IMR-90 (cell line): Measurements from ENCODE around the gene PSENEN. TPM values are rescaled to one million over a fixed set of nuclear protein-coding genes. Genes with fewer than 3 reads are reported as not detected.

Source experiments
- ATAC-seq: fragments of 200-7000 bp; cut with Tn5 transposase; 2 replicates; pipeline ENCODE4 v1.9.1; 2020; ENCODE audit warnings: low read depth, mild to moderate bottlenecking, moderate library complexity
- BruUV-seq: library from RNA; stranded (reverse); fragments of 400-500 nt; replicated peaks from 2 replicates; lab custom pipeline; 2021; lab: Mats Ljungman, UMichigan
- CTCF ChIA-PET: fragments of 300-600 bp; formaldehyde crosslinking; extraction: SDS; loops from one replicate; lab custom pipeline; 2021; ENCODE audit warnings: antibody characterized with exemption; lab: Yijun Ruan, JAX
- POLR2A ChIA-PET: fragments of 300-600 bp; sonication (Branson Sonifier 250); formaldehyde crosslinking; loops from one replicate; lab custom pipeline; 2022; ENCODE audit warnings: antibody characterized with exemption; ENCODE audit not compliant: unreplicated experiment; lab: Charles Lee
- DNase-seq: peaks from one replicate; pipeline ENCODE4 v3.0.0; 2013
- H2AFZ ChIP-seq: replicated peaks from 2 replicates; pipeline ENCODE3; 2013; ENCODE audit warnings: low read length, mild to moderate bottlenecking; ENCODE audit not compliant: poor library complexity
- H2AK5ac ChIP-seq: 2 replicates; pipeline ENCODE4 v1.6.1; 2013; ENCODE audit warnings: low read depth, low read length, inconsistent platforms
- H2AK9ac ChIP-seq: replicated peaks from 2 replicates; pipeline ENCODE3; 2013; ENCODE audit warnings: mild to moderate bottlenecking, low read depth, low read length, moderate library complexity; ENCODE audit not compliant: poor library complexity
- H2BK120ac ChIP-seq: 2 replicates; pipeline ENCODE4 v1.6.1; 2013; ENCODE audit warnings: low read depth, low read length, inconsistent platforms
- H2BK15ac ChIP-seq: 3 replicates; pipeline ENCODE4 v1.6.1; 2013; ENCODE audit warnings: low read depth, low read length, inconsistent platforms
- H2BK20ac ChIP-seq: 2 replicates; pipeline ENCODE4 v1.6.1; 2013; ENCODE audit warnings: low read depth, mild to moderate bottlenecking, inconsistent platforms, low read length, moderate library complexity
- H2BK5ac ChIP-seq: 2 replicates; pipeline ENCODE4 v1.6.1; 2013; ENCODE audit warnings: mild to moderate bottlenecking, low read depth, low read length, inconsistent platforms; ENCODE audit not compliant: poor library complexity, severe bottlenecking
- H3K14ac ChIP-seq: replicated peaks from 2 replicates; pipeline ENCODE4 v1.6.1; 2013; ENCODE audit warnings: low read depth, low read length, inconsistent platforms
- H3K18ac ChIP-seq: 2 replicates; pipeline ENCODE4 v1.6.1; 2013; ENCODE audit warnings: low read depth, low read length, control low read depth
- H3K23ac ChIP-seq: 2 replicates; pipeline ENCODE4 v1.6.1; 2013; ENCODE audit warnings: low read depth, low read length, inconsistent platforms
- H3K27ac ChIP-seq: 2 replicates; pipeline ENCODE4 v1.5.1; 2013; ENCODE audit warnings: mild to moderate bottlenecking, control low read depth, low read length; ENCODE audit not compliant: insufficient read depth
- H3K27me3 ChIP-seq: 2 replicates; pipeline ENCODE4 v1.6.1; 2013; ENCODE audit warnings: low read length; ENCODE audit not compliant: control insufficient read depth, insufficient read depth
- H3K36me3 ChIP-seq: 2 replicates; pipeline ENCODE4 v1.6.1; 2013; ENCODE audit warnings: low read length, mixed read lengths; ENCODE audit not compliant: control insufficient read depth, insufficient read depth
- H3K4ac ChIP-seq: 2 replicates; pipeline ENCODE4 v1.6.1; 2013; ENCODE audit warnings: low read depth, low read length, inconsistent platforms
- H3K4me1 ChIP-seq: 2 replicates; pipeline ENCODE4 v1.6.1; 2013; ENCODE audit warnings: low read length, mixed read lengths; ENCODE audit not compliant: control insufficient read depth, insufficient read depth
- H3K4me2 ChIP-seq: 2 replicates; pipeline ENCODE4 v1.6.1; 2013; ENCODE audit warnings: low read depth, mild to moderate bottlenecking, control low read depth, low read length, moderate library complexity
- H3K4me3 ChIP-seq: 2 replicates; pipeline ENCODE4 v1.5.1; 2013; ENCODE audit warnings: low read depth, mild to moderate bottlenecking, control low read depth, low read length, moderate library complexity; ENCODE audit not compliant: insufficient read depth
- H3K56ac ChIP-seq: 2 replicates; pipeline ENCODE4 v1.6.1; 2013; ENCODE audit warnings: low read length, inconsistent platforms; ENCODE audit not compliant: insufficient read depth; ENCODE audit errors: extremely low read depth
- H3K79me1 ChIP-seq, 2 experiments: 2 replicates each; pipeline ENCODE4 v1.6.1; 2013; ENCODE audit warnings: low read length in 2 of 2, inconsistent platforms in 1 of 2, low read depth in 1 of 2
- H3K9ac ChIP-seq: 2 replicates; pipeline ENCODE4 v1.6.1; 2013; ENCODE audit warnings: low read depth, low read length, control low read depth
- H3K9me1 ChIP-seq: 2 replicates; pipeline ENCODE4 v1.6.1; 2013; ENCODE audit warnings: low read length, inconsistent platforms; ENCODE audit not compliant: insufficient read depth
- H3K9me3 ChIP-seq: 2 replicates; pipeline ENCODE4 v1.6.1; 2013; ENCODE audit warnings: low read length; ENCODE audit not compliant: control insufficient read depth, insufficient read depth
- H4K20me1 ChIP-seq: 2 replicates; pipeline ENCODE4 v1.6.1; 2013; ENCODE audit warnings: low read length, inconsistent platforms; ENCODE audit not compliant: insufficient read depth
- H4K5ac ChIP-seq: 2 replicates; pipeline ENCODE4 v1.6.1; 2013; ENCODE audit warnings: mild to moderate bottlenecking, low read depth, low read length, control low read depth
- H4K8ac ChIP-seq, 2 experiments: 2 replicates each; pipeline ENCODE4 v1.6.1; 2013; ENCODE audit warnings: low read depth in 2 of 2, low read length in 2 of 2, control low read depth in 1 of 2, inconsistent platforms in 1 of 2
- H4K91ac ChIP-seq: 2 replicates; pipeline ENCODE4 v1.6.1; 2013; ENCODE audit warnings: low read depth, low read length, inconsistent platforms; ENCODE audit not compliant: insufficient read depth
- CEBPB ChIP-seq: IDR thresholded peaks from 2 replicates; pipeline ENCODE4 v1.6.1; 2012; ENCODE audit warnings: low read depth, low read length, improper control_type of control experiment
- FOS ChIP-seq: fragments of 150-350 bp; IDR thresholded peaks from 2 replicates; pipeline ENCODE4 v1.6.1; 2016; ENCODE audit warnings: low read depth, low read length
- NFE2L2 ChIP-seq: fragments of 150-350 bp; IDR thresholded peaks from 2 replicates; pipeline ENCODE4 v1.6.1; 2016; ENCODE audit warnings: low read depth, mild to moderate bottlenecking, low read length
- RFX5 ChIP-seq: IDR thresholded peaks from 2 replicates; pipeline ENCODE4 v1.8.0; 2012; ENCODE audit warnings: low read depth, mild to moderate bottlenecking, low read length, moderate library complexity
- SMC3 ChIP-seq: fragments of 150-350 bp; IDR thresholded peaks from 2 replicates; pipeline ENCODE4 v1.6.1; 2016; ENCODE audit warnings: low read depth, mild to moderate bottlenecking, antibody characterized with exemption, low read length, moderate library complexity
- WGBS, 2 experiments: methylation state at CpG; one replicate each; pipeline versions ENCODE4 v1.1.5 to v1.1.7; 2013; ENCODE audit warnings: missing lambda C conversion rate in 2 of 2; ENCODE audit not compliant: insufficient read length in 1 of 2; ENCODE audit errors: extremely low coverage in 2 of 2; 5-methylcytosine and 5-hydroxymethylcytosine counted together
- dilution Hi-C: fragments of 300-500 bp; cut with HindIII; formaldehyde crosslinking; loops from one replicate; pipeline ENCODE4 v1.14.3; 2018; ENCODE audit warnings: low sequenced_read_pairs; ENCODE audit not compliant: unreplicated experiment
- in situ Hi-C: fragments of 300-500 bp; cut with MboI; formaldehyde crosslinking; loops from 3 replicates; pipeline ENCODE4 v1.14.3; 2019; ENCODE audit warnings: low sequenced_read_pairs, inconsistent platforms, mixed read lengths
- intact Hi-C: fragments of 100-400 bp; cut with micrococcal nuclease; formaldehyde crosslinking; loops from 2 replicates; pipeline ENCODE4 v1.10.0; 2022
- polyA plus RNA-seq, 3 experiments: library from polyadenylated mRNA; depleted of rRNA; stranded (reverse); fragments of >200 nt; gene quantifications; 2 replicates each; pipeline ENCODE4 v1.2.3, GENCODE V29; 2012; ENCODE audit warnings: low replicate concordance in 1 of 3
- total RNA-seq: library from RNA; depleted of rRNA; stranded (reverse); fragments of >200 nt; gene quantifications from 2 replicates; pipeline ENCODE4 v1.2.3, GENCODE V29; 2012

Gene PSENEN
- total and polyA plus RNA-seq, 2 of the 4 experiments (the other 2 are of a cell fraction): 9.0 to 47.0 TPM

- TF ChIP-seq CEBPB (no peak), SMC3 (no peak), RFX5 (no peak)
Observed at GRCh38 chr19:35720163-35720524, 25.3 kb upstream of the PSENEN start (continued).

GRCh38 chr19:35720648-35721047 lies 24.8 kb upstream of the PSENEN start:
- H3K4me3 ChIP-seq: no peak overlapping the region
- no peak overlapping the region for H3K56ac ChIP-seq
- no peak overlapping the region for H3K4ac ChIP-seq
- no peaks in the 10 kb centered on the region for H3K9me3 ChIP-seq
- ATAC-seq: no peak
- no peaks in the 10 kb centered on the region; the same call in 1 of the 2 replicates for H3K9me1 ChIP-seq
- H2BK120ac ChIP-seq: no peak overlapping the region
- 100% methylated on average over 6 of the region's 17 CpGs; no CpG with 5 or more reads in 1 of the 2 experiments for WGBS, 2 experiments
- no peak overlapping the region for H2BK15ac ChIP-seq
- no peak overlapping the region for H3K14ac ChIP-seq
- DNase-seq: no peak
- peaks cover 16 to 53% of the 10 kb centered on the region in 2 experiments; a peak in 3 of 4 replicates for H3K79me1 ChIP-seq
- no peak overlapping the region for H2AFZ ChIP-seq
- H4K5ac ChIP-seq: no peak overlapping the region
- H3K4me2 ChIP-seq: no peak overlapping the region
- peaks cover 29% of the 10 kb centered on the region for H4K20me1 ChIP-seq
- H2BK5ac ChIP-seq: no peak overlapping the region
- H3K23ac ChIP-seq: no peak overlapping the region
- dilution Hi-C loops: no loop called here
- no peak overlapping the region for H2AK9ac ChIP-seq
- TF ChIP-seq FOS (no peak), NFE2L2 (no peak), RFX5 (no peak)
- no peak overlapping the region for H3K27ac ChIP-seq
- no peaks in the 10 kb centered on the region for H3K27me3 ChIP-seq
- POLR2A ChIA-PET: no interaction called here
- no peak overlapping the region for H2AK5ac ChIP-seq
- peaks cover 14% of the 10 kb centered on the region for H3K4me1 ChIP-seq
- in situ Hi-C loops: no loop called here
- no peak overlapping the region for H4K8ac ChIP-seq
- intact Hi-C loops: no loop called here
- H3K9ac ChIP-seq: no peak overlapping the region
- no peak overlapping the region for H3K18ac ChIP-seq
- H2BK20ac ChIP-seq: no peak overlapping the region
- BruUV-seq: no TSS peak
- CTCF ChIA-PET: no interaction called here
- H3K36me3 ChIP-seq: peaks cover 48% of the 10 kb centered on the region
- H4K91ac ChIP-seq: no peak overlapping the region
